GM12878 (cell line): ENCODE measurements around the gene APOL4. TPM values are rescaled to one million over a fixed set of nuclear protein-coding genes. Genes with fewer than 3 reads are reported as not detected.

Source experiments
- ATAC-seq: fragments of 200-7000 bp; cut with Tn5 transposase; 3 replicates; pipeline ENCODE4 v1.9.1; 2020; ENCODE audit warnings: mild to moderate bottlenecking, moderate library complexity
- BruUV-seq: library from RNA; stranded (reverse); fragments of 400-500 nt; replicated peaks from 2 replicates; lab custom pipeline; 2021; lab: Mats Ljungman, UMichigan
- CTCF ChIA-PET: fragments of 300-600 bp; sonication (Branson Sonifier 250); formaldehyde crosslinking; extraction: SDS; loops from one replicate; lab custom pipeline; 2021; ENCODE audit warnings: inconsistent platforms; lab: Yijun Ruan, JAX
- POLR2A ChIA-PET: fragments of 350-600 bp; formaldehyde crosslinking; extraction: SDS; loops from one replicate; lab custom pipeline; 2021; ENCODE audit warnings: inconsistent platforms; lab: Charles Lee
- RAD21 ChIA-PET: fragments of 300-600 bp; sonication (Branson Sonifier 250); formaldehyde crosslinking; loops from one replicate; lab custom pipeline; 2023; ENCODE audit warnings: antibody characterized with exemption; ENCODE audit not compliant: unreplicated experiment; lab: Charles Lee
- SMC1A ChIA-PET: fragments of 300-600 bp; sonication (Branson Sonifier 250); formaldehyde crosslinking; loops from one replicate; lab custom pipeline; 2023; ENCODE audit not compliant: unreplicated experiment, uncharacterized antibody; lab: Charles Lee
- DNase-seq: peaks from one replicate; pipeline ENCODE4 v3.0.0-alpha.2; 2011; ENCODE audit warnings: low read depth, low spot score
- FAIRE-seq: peaks from 3 replicates; lab custom pipeline; 2011; peaks lifted over from hg19 to GRCh38; lab: Jason Lieb, UNC
- H2AFZ ChIP-seq: 2 replicates; pipeline ENCODE4 v1.6.0; 2011; ENCODE audit warnings: low read depth, low read length, control low read depth; ENCODE audit not compliant: control insufficient read depth
- H3K27ac ChIP-seq: 2 replicates; pipeline ENCODE4 v1.5.1; 2011; ENCODE audit warnings: control low read depth; ENCODE audit not compliant: control insufficient read depth, insufficient read depth
- H3K27me3 ChIP-seq, 2 experiments: replicated peaks in 1 of 2; 2 replicates each; pipeline versions ENCODE4 v1.6.0 to v1.6.1; 2011; ENCODE audit warnings: low read length in 1 of 2; ENCODE audit not compliant: control insufficient read depth in 2 of 2, insufficient read depth in 2 of 2
- H3K36me3 ChIP-seq, 2 experiments: 2 replicates each; pipeline ENCODE4 v1.5.1; 2011; ENCODE audit warnings: low read length in 1 of 2; ENCODE audit not compliant: control insufficient read depth in 2 of 2, insufficient read depth in 2 of 2
- H3K4me1 ChIP-seq: 2 replicates; pipeline ENCODE4 v1.6.1; 2011; ENCODE audit warnings: mild to moderate bottlenecking, low read length, moderate library complexity, mixed read lengths; ENCODE audit not compliant: control insufficient read depth, insufficient read depth
- H3K4me2 ChIP-seq: 2 replicates; pipeline ENCODE4 v1.6.0; 2011; ENCODE audit warnings: control low read depth; ENCODE audit not compliant: control insufficient read depth, insufficient read depth
- H3K4me3 ChIP-seq: fragments of 200-600 bp; sonication (generic); 2 replicates; pipeline ENCODE4 v1.5.1; 2016
- H3K79me2 ChIP-seq: 2 replicates; pipeline ENCODE4 v1.6.0; 2011; ENCODE audit warnings: low read length; ENCODE audit not compliant: control insufficient read depth, insufficient read depth
- H3K9ac ChIP-seq: 2 replicates; pipeline ENCODE4 v1.8.0; 2011; ENCODE audit warnings: low read length, control low read depth, mixed read lengths; ENCODE audit not compliant: control insufficient read depth, insufficient read depth
- H3K9me3 ChIP-seq: replicated peaks from 3 replicates; pipeline ENCODE4 v1.5.1; 2011; ENCODE audit warnings: mild to moderate bottlenecking, low read length; ENCODE audit not compliant: control insufficient read depth, insufficient read depth
- H4K20me1 ChIP-seq: 2 replicates; pipeline ENCODE4 v1.6.0; 2011; ENCODE audit not compliant: control insufficient read depth, insufficient read depth
- BRCA1 ChIP-seq: IDR thresholded peaks from 2 replicates; pipeline ENCODE4 v1.6.1; 2011; ENCODE audit warnings: low read depth, low read length, improper control_type of control experiment
- CBX3 ChIP-seq: fragments of 200-600 bp; sonication (generic); IDR thresholded peaks from 2 replicates; pipeline ENCODE4 v1.6.1; 2016; ENCODE audit warnings: low read depth, borderline replicate concordance
- CHD2 ChIP-seq: IDR thresholded peaks from 2 replicates; pipeline ENCODE4 v1.6.1; 2011; ENCODE audit warnings: low read depth, low read length, improper control_type of control experiment, borderline replicate concordance
- EGR1 ChIP-seq, 2 experiments: IDR thresholded peaks; 1 replicate in 1 of 2; 2 replicates in 1 of 2; pipeline ENCODE4 v1.6.1; 2011 to 2012; ENCODE audit warnings: low read depth in 2 of 2, low read length in 2 of 2, borderline replicate concordance in 1 of 2, mild to moderate bottlenecking in 1 of 2, moderate library complexity in 1 of 2
- EP300 ChIP-seq, 2 experiments: fragments of 150-350 bp in 1 of 2; IDR thresholded peaks; 2 replicates each; pipeline ENCODE4 v1.6.1; 2011 to 2012; ENCODE audit warnings: low read depth in 2 of 2, low read length in 2 of 2, borderline replicate concordance in 1 of 2, improper control_type of control experiment in 1 of 2, inconsistent platforms in 1 of 2; ENCODE audit not compliant: control insufficient read depth in 1 of 2
- FOXM1 ChIP-seq: IDR thresholded peaks from 2 replicates; pipeline ENCODE4 v1.6.1; 2012; ENCODE audit warnings: low read depth, mild to moderate bottlenecking, inconsistent platforms, low read length, moderate library complexity
- JUNB ChIP-seq: IDR thresholded peaks from 2 replicates; pipeline ENCODE4 v1.6.1; 2016; ENCODE audit warnings: antibody characterized with exemption, mild to moderate bottlenecking
- POLR2AphosphoS2 ChIP-seq: IDR thresholded peaks from 2 replicates; pipeline ENCODE4 v1.6.1; 2011; ENCODE audit warnings: low read depth, mild to moderate bottlenecking, low read length, improper control_type of control experiment, moderate library complexity
- SMAD5 ChIP-seq: IDR thresholded peaks from 2 replicates; pipeline ENCODE4 v1.6.1; 2016; ENCODE audit warnings: antibody characterized with exemption, low read depth
- TARDBP ChIP-seq: IDR thresholded peaks from 2 replicates; pipeline ENCODE4 v1.6.1; 2016; ENCODE audit warnings: borderline replicate concordance
- ZNF274 ChIP-seq: IDR thresholded peaks from one replicate; pipeline ENCODE4 v1.8.0; 2011; ENCODE audit not compliant: insufficient read length, insufficient read depth
- ZZZ3 ChIP-seq: IDR thresholded peaks from 2 replicates; pipeline ENCODE4 v1.6.1; 2011; ENCODE audit warnings: low read depth; ENCODE audit not compliant: control insufficient read depth, insufficient read length
- WGBS: methylation state at CpG from one replicate; pipeline ENCODE4 v1.1.6; 2016; ENCODE audit warnings: low lambda C conversion rate; ENCODE audit not compliant: insufficient replicate concordance, insufficient coverage; ENCODE audit errors: missing lambda C conversion rate; 5-methylcytosine and 5-hydroxymethylcytosine counted together
- in situ Hi-C: fragments of 300-500 bp; cut with MboI; formaldehyde crosslinking; loops from 9 replicates; pipeline ENCODE4 v1.14.3; 2018; ENCODE audit warnings: mixed read lengths
- intact Hi-C: fragments of 100-400 bp; cut with micrococcal nuclease; formaldehyde crosslinking; loops from one replicate; pipeline ENCODE4 v1.14.2; 2022; ENCODE audit not compliant: unreplicated experiment
- polyA plus RNA-seq, 11 experiments: library from polyadenylated mRNA; depleted of rRNA in 4 of 11; unstranded in 6 of 11; stranded (reverse) in 5 of 11; fragments of >200 nt; fragmentation: Nextera tagmentation in 4 of 11; fragmentation: Illumina TruSeq in 1 of 11; extraction: Ambion mirVana in 4 of 11; extraction: Trizol in 1 of 11; gene quantifications; 1 replicate in 1 of 11; 2 replicates in 10 of 11; pipeline versions ENCODE4 v1.2.1 to v1.2.3, GENCODE V29; 2011 to 2016; ENCODE audit warnings: inconsistent platforms in 2 of 11, missing spikeins in 2 of 11, low read depth in 1 of 11
- total RNA-seq, 4 experiments: library from RNA; depleted of rRNA in 3 of 4; stranded (reverse); fragments of >200 nt in 3 of 4; fragmentation: Illumina TruSeq in 1 of 4; extraction: Trizol in 1 of 4; gene quantifications; 2 replicates each; pipeline versions ENCODE4 v1.2.1 to v1.2.3, GENCODE V29; 2013 to 2021
- TF ChIP-seq, protein P1 (sequence below): IDR thresholded peaks from 2 replicates; pipeline ENCODE4 v1.6.1; 2011; ENCODE audit warnings: borderline replicate concordance, low read depth, mild to moderate bottlenecking, moderate library complexity, low read length; ENCODE audit not compliant: insufficient read depth, poor library complexity, severe bottlenecking
- TF ChIP-seq, protein P2 (sequence below): fragments of 450-650 bp; IDR thresholded peaks from 2 replicates; pipeline ENCODE4 v1.6.1; 2018; ENCODE audit warnings: borderline replicate concordance, mild to moderate bottlenecking; ENCODE audit not compliant: partially characterized antibody
- TF ChIP-seq, protein P3 (sequence below): fragments of 150-350 bp; IDR thresholded peaks from 2 replicates; pipeline ENCODE4 v1.6.1; 2014; ENCODE audit warnings: mild to moderate bottlenecking, low read depth, low read length

APOL4 gene
- total and polyA plus RNA-seq, 10 of the 15 experiments (the other 5 are each of a cell fraction or from before 2014, with no cell fraction given) = 0.03 to 0.24 (median 0.19) TPM; not detected in 7

DNA sequence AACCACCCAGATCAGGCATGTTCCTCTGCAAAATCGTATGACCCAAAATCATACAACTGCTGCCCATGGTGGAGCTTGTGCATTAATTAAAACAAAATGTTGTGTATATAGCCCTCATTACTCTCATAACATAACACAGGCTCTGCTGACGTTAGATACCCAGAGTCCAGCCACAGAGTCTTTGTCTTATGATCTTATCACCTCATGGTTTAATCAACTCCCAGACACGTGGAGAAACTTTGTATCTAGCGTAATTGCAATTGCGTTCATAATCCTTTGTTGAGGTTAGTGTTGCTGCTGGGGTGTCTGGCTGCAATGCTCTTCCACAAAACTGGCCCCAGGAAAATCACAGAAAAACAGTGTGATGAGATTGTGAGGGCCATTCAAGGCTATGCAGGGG lies 46.3 kb upstream of the APOL4 start:
- intact Hi-C loops (no loop called here), in situ Hi-C loops (no loop called here)
- peaks cover 5% of the 10 kb centered on the region for H3K79me2 ChIP-seq
- H2AFZ ChIP-seq = no peak overlapping the region
- POLR2A ChIA-PET = interaction anchor here (0.7 to 1.5 kb wide), 2 partner anchors 9 to 195 kb away, joined by 3 to 5 read pairs; partner anchors contain the start of gene APOL2
- no peaks in the 10 kb centered on the region for H4K20me1 ChIP-seq
- peaks cover 30% of the 10 kb centered on the region for H3K4me1 ChIP-seq
- SMC1A ChIA-PET = interaction anchor here (9.8 kb wide), 1 partner anchor 11 kb away, joined by 165 read pairs; the partner anchor contains the start of gene APOL2
- no peak overlapping the region for H3K4me2 ChIP-seq
- no TSS peak for BruUV-seq
- no peak for DNase-seq
- no peak for FAIRE-seq
- H3K9me3 ChIP-seq = no peaks in the 10 kb centered on the region
- no peak overlapping the region for H3K9ac ChIP-seq
- H3K27me3 ChIP-seq = no peaks in the 10 kb centered on the region
- H3K36me3 ChIP-seq = no peaks in the 10 kb centered on the region
- 69% methylated on average over 5 of the region's 5 CpGs for WGBS
- CTCF ChIA-PET = interaction anchor here (13.2 kb wide), 1 partner anchor 8 kb away, joined by 153 read pairs; the partner anchor contains the start of gene APOL2
- no peak for ATAC-seq
- TF ChIP-seq SMAD5 (no peak), CHD2 (no peak), FOXM1 (no peak), EGR1 (IDR thresholded peaks at IDR 0.05; ENCODE audit: borderline replicate concordance in 1 of 2, low read depth in 2 of 2, low read length in 2 of 2) (no peak), TARDBP (no peak), EP300 (IDR thresholded peaks at IDR 0.05; ENCODE audit: borderline replicate concordance in 1 of 2, control insufficient read depth in 1 of 2, low read depth in 2 of 2, low read length in 2 of 2) (no peak), BRCA1 (no peak), POLR2AphosphoS2 (no peak), CBX3 (no peak), ZNF274 (no peak), ZZZ3 (no peak), JUNB (no peak)
- TF ChIP-seq, protein P1, sequence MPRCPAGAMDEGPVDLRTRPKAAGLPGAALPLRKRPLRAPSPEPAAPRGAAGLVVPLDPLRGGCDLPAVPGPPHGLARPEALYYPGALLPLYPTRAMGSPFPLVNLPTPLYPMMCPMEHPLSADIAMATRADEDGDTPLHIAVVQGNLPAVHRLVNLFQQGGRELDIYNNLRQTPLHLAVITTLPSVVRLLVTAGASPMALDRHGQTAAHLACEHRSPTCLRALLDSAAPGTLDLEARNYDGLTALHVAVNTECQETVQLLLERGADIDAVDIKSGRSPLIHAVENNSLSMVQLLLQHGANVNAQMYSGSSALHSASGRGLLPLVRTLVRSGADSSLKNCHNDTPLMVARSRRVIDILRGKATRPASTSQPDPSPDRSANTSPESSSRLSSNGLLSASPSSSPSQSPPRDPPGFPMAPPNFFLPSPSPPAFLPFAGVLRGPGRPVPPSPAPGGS = no peak
- TF ChIP-seq, protein P2, sequence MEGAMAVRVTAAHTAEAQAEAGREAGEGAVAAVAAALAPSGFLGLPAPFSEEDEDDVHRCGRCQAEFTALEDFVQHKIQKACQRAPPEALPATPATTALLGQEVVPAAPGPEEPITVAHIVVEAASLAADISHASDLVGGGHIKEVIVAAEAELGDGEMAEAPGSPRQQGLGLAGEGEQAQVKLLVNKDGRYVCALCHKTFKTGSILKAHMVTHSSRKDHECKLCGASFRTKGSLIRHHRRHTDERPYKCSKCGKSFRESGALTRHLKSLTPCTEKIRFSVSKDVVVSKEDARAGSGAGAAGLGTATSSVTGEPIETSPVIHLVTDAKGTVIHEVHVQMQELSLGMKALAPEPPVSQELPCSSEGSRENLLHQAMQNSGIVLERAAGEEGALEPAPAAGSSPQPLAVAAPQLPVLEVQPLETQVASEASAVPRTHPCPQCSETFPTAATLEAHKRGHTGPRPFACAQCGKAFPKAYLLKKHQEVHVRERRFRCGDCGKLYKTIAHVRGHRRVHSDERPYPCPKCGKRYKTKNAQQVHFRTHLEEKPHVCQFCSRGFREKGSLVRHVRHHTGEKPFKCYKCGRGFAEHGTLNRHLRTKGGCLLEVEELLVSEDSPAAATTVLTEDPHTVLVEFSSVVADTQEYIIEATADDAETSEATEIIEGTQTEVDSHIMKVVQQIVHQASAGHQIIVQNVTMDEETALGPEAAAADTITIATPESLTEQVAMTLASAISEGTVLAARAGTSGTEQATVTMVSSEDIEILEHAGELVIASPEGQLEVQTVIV = no peak
- TF ChIP-seq, protein P3, sequence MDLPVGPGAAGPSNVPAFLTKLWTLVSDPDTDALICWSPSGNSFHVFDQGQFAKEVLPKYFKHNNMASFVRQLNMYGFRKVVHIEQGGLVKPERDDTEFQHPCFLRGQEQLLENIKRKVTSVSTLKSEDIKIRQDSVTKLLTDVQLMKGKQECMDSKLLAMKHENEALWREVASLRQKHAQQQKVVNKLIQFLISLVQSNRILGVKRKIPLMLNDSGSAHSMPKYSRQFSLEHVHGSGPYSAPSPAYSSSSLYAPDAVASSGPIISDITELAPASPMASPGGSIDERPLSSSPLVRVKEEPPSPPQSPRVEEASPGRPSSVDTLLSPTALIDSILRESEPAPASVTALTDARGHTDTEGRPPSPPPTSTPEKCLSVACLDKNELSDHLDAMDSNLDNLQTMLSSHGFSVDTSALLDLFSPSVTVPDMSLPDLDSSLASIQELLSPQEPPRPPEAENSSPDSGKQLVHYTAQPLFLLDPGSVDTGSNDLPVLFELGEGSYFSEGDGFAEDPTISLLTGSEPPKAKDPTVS = no peak
- TF ChIP-seq, all 136 proteins: peak for 0
- Histone ChIP-seq H3K4me3 (no peak overlapping the region), H3K27ac (no peak overlapping the region)
- RAD21 ChIA-PET = interaction anchor here (12.0 kb wide), 1 partner anchor 9 kb away, joined by 100 read pairs; the partner anchor contains the start of gene APOL2
